ENCODE measurements around the gene INPP5A.

DNA sequence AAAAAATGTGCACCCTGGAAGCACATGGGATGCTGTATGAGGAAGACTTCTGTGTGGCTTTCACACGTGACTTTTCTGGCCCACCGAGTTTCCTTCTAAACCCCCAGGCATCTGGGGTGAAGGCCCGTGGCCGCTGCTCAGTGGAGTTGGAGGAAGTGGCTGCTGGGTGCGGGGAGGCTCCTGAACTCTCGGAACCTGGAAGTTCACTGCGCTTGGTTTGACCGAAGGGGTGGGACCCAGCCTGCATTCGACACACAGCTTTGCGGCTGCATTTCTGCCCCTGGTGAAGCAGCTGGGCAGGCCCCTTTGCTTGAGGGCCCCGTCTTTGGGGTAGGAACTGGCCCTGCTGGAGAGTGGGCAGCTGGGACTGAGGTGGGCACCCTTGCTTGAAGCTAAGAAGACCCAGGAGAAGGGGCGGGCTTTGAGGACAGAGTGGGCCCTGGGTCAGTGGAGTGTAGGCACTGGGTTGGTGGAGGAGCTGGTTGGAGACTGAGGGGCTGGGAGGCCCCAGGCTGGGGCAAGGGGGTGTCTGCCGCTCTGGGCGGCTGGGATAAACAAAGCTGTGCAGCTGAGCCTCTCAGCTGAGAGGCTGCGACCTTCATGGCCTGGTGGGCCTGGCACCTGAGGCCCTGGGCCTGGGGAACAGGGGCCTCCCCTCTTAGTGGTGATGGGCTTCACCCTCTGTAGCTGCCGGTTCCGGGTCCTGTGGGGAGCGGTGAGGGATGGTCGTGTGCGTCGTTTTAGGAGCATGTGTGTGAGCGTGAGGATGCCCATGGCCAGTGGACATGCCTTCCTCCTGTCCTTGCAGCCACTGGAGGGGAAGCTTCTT lies 78.0 kb downstream of the INPP5A start:
- TF ChIP-seq, protein P1, sequence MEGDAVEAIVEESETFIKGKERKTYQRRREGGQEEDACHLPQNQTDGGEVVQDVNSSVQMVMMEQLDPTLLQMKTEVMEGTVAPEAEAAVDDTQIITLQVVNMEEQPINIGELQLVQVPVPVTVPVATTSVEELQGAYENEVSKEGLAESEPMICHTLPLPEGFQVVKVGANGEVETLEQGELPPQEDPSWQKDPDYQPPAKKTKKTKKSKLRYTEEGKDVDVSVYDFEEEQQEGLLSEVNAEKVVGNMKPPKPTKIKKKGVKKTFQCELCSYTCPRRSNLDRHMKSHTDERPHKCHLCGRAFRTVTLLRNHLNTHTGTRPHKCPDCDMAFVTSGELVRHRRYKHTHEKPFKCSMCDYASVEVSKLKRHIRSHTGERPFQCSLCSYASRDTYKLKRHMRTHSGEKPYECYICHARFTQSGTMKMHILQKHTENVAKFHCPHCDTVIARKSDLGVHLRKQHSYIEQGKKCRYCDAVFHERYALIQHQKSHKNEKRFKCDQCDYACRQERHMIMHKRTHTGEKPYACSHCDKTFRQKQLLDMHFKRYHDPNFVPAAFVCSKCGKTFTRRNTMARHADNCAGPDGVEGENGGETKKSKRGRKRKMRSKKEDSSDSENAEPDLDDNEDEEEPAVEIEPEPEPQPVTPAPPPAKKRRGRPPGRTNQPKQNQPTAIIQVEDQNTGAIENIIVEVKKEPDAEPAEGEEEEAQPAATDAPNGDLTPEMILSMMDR (IDR thresholded peaks at IDR 0.05): no peak
- TF ChIP-seq POLR2A (IDR thresholded peaks at IDR 0.05): no peak

Data from lower leg skin (tissue), 3 donors.